Thyroid gland (tissue), 4 donors: Measurements from ENCODE around the gene DNAAF8.

Source experiments
- CTCF ChIP-seq, 6 experiments: fragments of 200-600 bp in 3 of 6; fragments of 450-650 bp in 3 of 6; sonication (generic) in 3 of 6; IDR thresholded peaks; one replicate each; pipeline ENCODE4 v1.5.1; 2016 to 2019; ENCODE audit warnings: antibody characterized with exemption in 6 of 6, mild to moderate bottlenecking in 2 of 6, inconsistent platforms in 1 of 6, moderate library complexity in 1 of 6
- POLR2A ChIP-seq, 2 donors: fragments of 450-650 bp; IDR thresholded peaks; one replicate each; pipeline ENCODE4 v1.6.1; 2017; ENCODE audit warnings: antibody characterized with exemption in 2 of 2, mild to moderate bottlenecking in 2 of 2, moderate library complexity in 1 of 2

GRCh38 chr16:4684763-4685162, 49.6 kb upstream of the DNAAF8 start:
- TF ChIP-seq CTCF (IDR thresholded peaks at IDR 0.05) (no peak), POLR2A (IDR thresholded peaks at IDR 0.05) (no peak)
